Activated CD4-positive, alpha-beta T cell treated with anti-CD3 and anti-CD28 coated beads for 36 hours (primary cell): Measurements from ENCODE around the gene MKX. TPM values are rescaled to one million over a fixed set of nuclear protein-coding genes. Genes with fewer than 3 reads are reported as not detected.

Experiments
- ATAC-seq: fragments of 200-7000 bp; cut with Tn5 transposase; one replicate; pipeline ENCODE4 v1.10.0; 2021; ENCODE audit warnings: mild to moderate bottlenecking, moderate library complexity
- CTCF ChIA-PET: fragments of 350-600 bp; sonication (Branson Sonifier 250); formaldehyde crosslinking; loops from one replicate; lab custom pipeline; 2021; ENCODE audit warnings: antibody characterized with exemption; lab: Charles Lee
- POLR2A ChIA-PET: fragments of 350-600 bp; sonication (Branson Sonifier 250); formaldehyde crosslinking; loops from one replicate; lab custom pipeline; 2021; ENCODE audit warnings: antibody characterized with exemption, inconsistent platforms; lab: Charles Lee
- DNase-seq: peaks from one replicate; pipeline ENCODE4 v3.0.0-alpha.2; 2020
- H3K27ac Mint-ChIP-seq: one replicate; pipeline ENCODE4 v1.8.0; 2021; ENCODE audit warnings: mixed read lengths
- H3K27me3 Mint-ChIP-seq: one replicate; pipeline ENCODE4 v1.8.0; 2021; ENCODE audit warnings: mixed read lengths
- H3K36me3 Mint-ChIP-seq: one replicate; pipeline ENCODE4 v1.8.0; 2021; ENCODE audit warnings: low read depth, mixed read lengths
- H3K4me1 Mint-ChIP-seq: one replicate; pipeline ENCODE4 v1.8.0; 2021; ENCODE audit warnings: mixed read lengths
- H3K4me3 Mint-ChIP-seq: one replicate; pipeline ENCODE4 v1.8.0; 2021; ENCODE audit warnings: mild to moderate bottlenecking, moderate library complexity, mixed read lengths
- H3K9me3 Mint-ChIP-seq: one replicate; pipeline ENCODE4 v1.8.0; 2021; ENCODE audit warnings: low read depth, mixed read lengths
- intact Hi-C, 2 experiments: fragments of 100-400 bp; cut with DNase I in 1 of 2; cut with micrococcal nuclease in 1 of 2; formaldehyde crosslinking; loops; one replicate each; pipeline versions ENCODE4 v1.14.2 to v1.15.1; 2022 to 2024; cut with DNase I, micrococcal nuclease
- total RNA-seq, 2 experiments: library from RNA; stranded (reverse); gene quantifications; one replicate each; pipeline ENCODE4 v1.2.3, GENCODE V29; 2021

Gene MKX
- total RNA-seq, 2 experiments from 2014 or later = 0.49 to 0.53 TPM

DNA sequence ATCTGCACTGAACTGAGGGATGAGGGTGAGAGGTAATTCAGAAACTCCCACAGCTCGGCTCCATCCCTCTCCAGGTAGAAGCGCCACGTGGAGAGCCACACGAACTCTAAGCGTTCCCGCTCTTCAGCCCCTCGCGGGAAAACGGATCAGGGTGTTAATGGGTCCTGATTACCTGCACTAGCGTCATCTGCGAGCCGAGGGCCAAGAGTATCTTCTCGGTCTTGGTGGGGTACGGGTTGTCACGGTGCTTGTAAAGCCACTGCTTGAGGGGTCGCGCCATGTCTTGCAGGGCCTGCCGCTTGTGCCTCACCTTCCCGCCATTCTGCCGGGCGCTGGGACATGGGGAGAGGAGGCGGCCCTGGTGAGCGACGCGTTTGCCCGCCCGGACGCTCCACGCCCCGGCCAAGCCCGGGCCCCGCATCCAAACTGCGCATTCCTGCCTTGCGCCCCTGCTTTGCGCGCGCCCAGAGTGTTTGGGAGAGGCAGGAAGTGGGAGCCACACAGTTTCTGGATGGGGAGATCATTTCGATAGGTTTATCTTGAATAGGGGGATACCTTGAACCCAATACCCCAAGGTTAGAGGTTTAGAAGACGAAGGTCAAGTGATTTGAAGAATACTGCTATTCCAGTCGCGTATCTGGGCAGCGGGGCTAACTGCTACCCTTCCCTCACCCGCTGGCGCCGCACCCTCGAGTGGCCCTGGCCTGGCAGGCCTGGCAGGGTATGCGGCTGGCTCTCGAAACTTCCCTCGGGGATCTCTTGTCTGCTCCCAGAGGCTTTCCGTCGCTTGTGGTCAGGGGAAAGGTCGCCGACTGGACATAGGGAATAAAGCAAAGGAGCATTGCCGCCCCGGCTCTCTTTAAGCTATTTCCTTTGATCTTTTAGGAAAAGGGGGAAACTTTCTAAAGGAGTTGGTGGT is 4.2 kb downstream of the MKX start:
- peaks cover 26% of the 10 kb centered on the region for H3K4me1 Mint-ChIP-seq
- ChIA-PET CTCF (interaction anchor here (0.7 to 2.0 kb wide), 10 partner anchors 9 to 557 kb away, joined by 3 to 11 read pairs (median 5); no protein-coding TSS in a partner anchor), POLR2A (interaction anchor here (0.9 kb wide), 1 partner anchor 438 kb away, joined by 3 read pairs; no protein-coding TSS in a partner anchor)
- no peak overlapping the region for H3K27ac Mint-ChIP-seq
- intact Hi-C loops = loop anchor here (1.0 to 5.0 kb wide), 17 partner anchors 237 to 1299 kb away; partner anchors contain the start of genes RAB18 (in 2 of the 2), BAMBI (in 1 of the 2), ODAD2 (in 1 of the 2) and WAC (in 1 of the 2)
- peak overlapping the region; percentile 65 for H3K4me3 Mint-ChIP-seq
- DNase-seq (peak; percentile 34), ATAC-seq (no peak)
- H3K27me3 Mint-ChIP-seq = peaks cover 55% of the 10 kb centered on the region
- peaks cover 1% of the 10 kb centered on the region for H3K36me3 Mint-ChIP-seq
- H3K9me3 Mint-ChIP-seq = no peaks in the 10 kb centered on the region

DNA sequence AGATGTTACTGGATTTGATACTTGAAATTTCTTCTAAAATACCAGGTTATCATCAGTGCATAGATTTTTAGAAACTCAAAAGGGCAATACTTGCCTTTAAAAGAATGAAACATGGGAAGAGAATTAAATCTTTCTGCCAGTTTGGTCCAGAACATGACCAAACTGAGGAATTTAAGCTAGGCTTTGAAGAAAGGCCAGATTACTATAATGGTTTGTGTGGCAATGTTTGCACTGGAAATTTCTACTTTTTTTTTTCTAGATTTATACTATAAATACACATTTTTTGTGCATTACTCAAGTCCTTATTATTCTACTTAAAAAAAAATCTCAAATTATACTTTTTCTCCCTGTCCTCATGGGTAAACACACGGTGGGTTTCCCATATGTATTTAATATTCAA is 9.2 kb downstream of the MKX start:
- no peak for ATAC-seq
- H3K36me3 Mint-ChIP-seq = no peaks in the 10 kb centered on the region
- DNase-seq = no peak
- no peak overlapping the region for H3K27ac Mint-ChIP-seq
- peaks cover 47% of the 10 kb centered on the region for H3K27me3 Mint-ChIP-seq
- ChIA-PET POLR2A (interaction anchor here (0.6 kb wide), 1 partner anchor 657 kb away, joined by 8 read pairs; no protein-coding TSS in a partner anchor), CTCF (interaction anchor here (0.6 to 0.9 kb wide), 3 partner anchors 9 to 1116 kb away, joined by 3 read pairs; no protein-coding TSS in a partner anchor)
- H3K4me1 Mint-ChIP-seq = peaks cover under 1% of the 10 kb centered on the region
- no peak overlapping the region for H3K4me3 Mint-ChIP-seq
- no peaks in the 10 kb centered on the region for H3K9me3 Mint-ChIP-seq
- intact Hi-C loops = no loop called here

DNA sequence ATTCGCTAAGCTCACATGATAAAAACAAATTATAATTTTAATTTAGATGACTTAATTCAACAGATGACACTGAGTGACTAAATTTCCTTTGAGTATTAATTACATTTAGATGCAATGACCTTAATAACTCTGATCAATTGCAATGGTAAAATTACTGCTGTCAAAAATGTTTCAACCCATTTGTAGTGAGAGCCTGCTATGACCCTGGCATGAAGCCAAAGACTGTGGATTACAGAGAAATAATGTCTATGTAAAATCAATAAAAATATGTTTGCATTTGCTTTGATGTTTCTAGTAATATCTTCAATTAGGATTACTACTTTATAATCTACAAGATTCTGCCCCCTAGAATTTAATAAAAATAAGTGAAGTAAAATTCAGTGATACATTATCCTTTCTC is 15.6 kb downstream of the MKX start:
- no peaks in the 10 kb centered on the region for H3K36me3 Mint-ChIP-seq
- H3K4me3 Mint-ChIP-seq = no peak overlapping the region
- no peak for DNase-seq
- H3K9me3 Mint-ChIP-seq = no peaks in the 10 kb centered on the region
- POLR2A ChIA-PET = no interaction called here
- H3K4me1 Mint-ChIP-seq = no peaks in the 10 kb centered on the region
- intact Hi-C loops = no loop called here
- no peak overlapping the region for H3K27ac Mint-ChIP-seq
- H3K27me3 Mint-ChIP-seq = peaks cover 22% of the 10 kb centered on the region
- ATAC-seq = no peak
- CTCF ChIA-PET = no interaction called here

DNA sequence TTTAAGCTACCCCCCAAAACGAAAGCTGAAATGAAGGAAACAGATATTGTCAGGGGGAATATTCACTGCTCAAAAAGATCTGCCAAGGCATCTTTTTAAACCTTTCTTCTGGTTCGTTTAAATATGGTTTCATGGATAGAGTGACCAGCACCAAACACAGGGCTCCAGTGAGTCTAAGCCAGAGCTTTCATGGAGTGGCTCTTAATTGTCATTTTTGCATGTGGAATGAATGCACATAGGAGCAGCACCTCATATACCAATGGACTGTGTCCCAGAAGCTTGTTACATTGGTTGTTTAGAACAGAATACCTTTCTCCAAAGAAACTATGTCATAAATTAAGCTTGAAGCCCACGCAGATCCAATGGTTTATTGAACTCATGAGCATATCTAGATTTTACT is 17.3 kb downstream of the MKX start:
- POLR2A ChIA-PET = no interaction called here
- peaks cover 2% of the 10 kb centered on the region for H3K4me1 Mint-ChIP-seq
- DNase-seq (no peak), ATAC-seq (no peak)
- intact Hi-C loops = no loop called here
- H3K9me3 Mint-ChIP-seq = no peaks in the 10 kb centered on the region
- H3K27ac Mint-ChIP-seq = no peak overlapping the region
- H3K36me3 Mint-ChIP-seq = no peaks in the 10 kb centered on the region
- H3K4me3 Mint-ChIP-seq = no peak overlapping the region
- H3K27me3 Mint-ChIP-seq = peaks cover 24% of the 10 kb centered on the region
- CTCF ChIA-PET = interaction anchor here (0.8 to 1.0 kb wide), 2 partner anchors 9 to 14 kb away, joined by 4 to 5 read pairs; no protein-coding TSS in a partner anchor

DNA sequence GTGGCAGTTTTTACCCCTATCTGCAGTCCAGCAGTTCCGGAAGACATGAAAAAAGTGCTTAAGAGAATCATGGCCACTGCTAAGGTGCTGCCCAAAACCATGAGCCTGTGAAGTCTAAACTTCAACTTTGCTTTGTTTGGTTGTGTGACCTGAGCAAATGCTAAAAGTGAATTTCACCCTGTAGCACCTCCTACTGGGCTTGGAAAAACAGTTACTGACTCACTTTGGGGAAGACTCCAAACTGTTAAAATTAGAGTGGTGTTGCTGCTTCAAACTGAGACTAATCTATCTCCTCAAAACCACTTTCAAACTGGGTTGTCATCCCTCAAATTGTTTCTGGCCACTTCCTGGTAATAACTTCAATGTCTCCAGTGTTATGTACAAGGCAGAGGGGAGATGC is 21.3 kb downstream of the MKX start:
- ATAC-seq = no peak
- no peaks in the 10 kb centered on the region for H3K36me3 Mint-ChIP-seq
- H3K4me3 Mint-ChIP-seq = no peak overlapping the region
- DNase-seq = no peak
- H3K27ac Mint-ChIP-seq = no peak overlapping the region
- ChIA-PET POLR2A (no interaction called here), CTCF (interaction anchor here (1.4 kb wide), 1 partner anchor 22 kb away, joined by 3 read pairs; no protein-coding TSS in a partner anchor)
- no peaks in the 10 kb centered on the region for H3K9me3 Mint-ChIP-seq
- intact Hi-C loops = no loop called here
- peaks cover 2% of the 10 kb centered on the region for H3K4me1 Mint-ChIP-seq
- H3K27me3 Mint-ChIP-seq = peaks cover 26% of the 10 kb centered on the region

DNA sequence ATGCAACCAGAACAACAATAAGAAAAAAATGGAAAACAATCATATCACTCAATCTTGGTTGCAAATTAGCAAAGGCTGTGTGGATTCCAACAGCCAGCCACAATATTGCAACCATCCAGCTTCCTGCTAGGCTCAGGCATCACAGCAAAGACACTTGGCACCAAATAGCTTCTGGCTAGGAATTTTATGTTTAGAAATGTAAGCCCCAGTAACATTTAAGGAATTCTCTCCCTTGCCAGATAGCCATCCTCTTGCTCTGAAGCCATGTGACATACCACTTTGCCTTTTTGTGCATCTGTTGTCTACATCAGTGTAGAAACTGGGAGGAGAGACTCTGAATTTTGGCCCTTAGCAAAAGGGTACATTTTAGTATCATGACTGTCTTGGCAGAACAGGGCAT is 22.2 kb downstream of the MKX start:
- Mint-ChIP-seq H3K27me3 (peaks cover 27% of the 10 kb centered on the region), H3K27ac (no peak overlapping the region), H3K36me3 (no peaks in the 10 kb centered on the region), H3K4me1 (peaks cover 2% of the 10 kb centered on the region), H3K9me3 (no peaks in the 10 kb centered on the region), H3K4me3 (no peak overlapping the region)
- DNase-seq (no peak), ATAC-seq (no peak)
- ChIA-PET POLR2A (no interaction called here), CTCF (no interaction called here)
- intact Hi-C loops = no loop called here

DNA sequence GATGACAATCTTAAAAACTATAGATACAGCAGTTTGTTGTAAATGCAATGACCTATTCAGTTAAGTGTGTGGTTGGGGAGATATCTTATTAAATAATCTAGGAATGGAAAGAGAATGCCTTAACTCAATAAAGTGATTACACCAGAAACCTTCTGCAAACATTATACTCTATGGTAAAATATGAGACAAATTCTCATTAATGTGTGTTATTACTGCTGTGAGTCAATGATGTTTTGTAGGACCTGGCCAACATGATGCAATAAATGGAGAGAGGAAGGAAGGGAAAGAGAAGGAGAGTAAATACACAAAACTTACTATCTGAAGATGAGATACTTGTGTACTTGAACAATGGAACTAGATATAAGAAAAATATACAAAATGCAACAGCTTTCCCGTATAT is 25.1 kb downstream of the MKX start:
- ChIA-PET POLR2A (interaction anchor here (0.8 kb wide), 1 partner anchor 336 kb away, joined by 7 read pairs; no protein-coding TSS in a partner anchor), CTCF (interaction anchor here (0.6 to 1.6 kb wide), 2 partner anchors 21 to 243 kb away, joined by 3 read pairs; no protein-coding TSS in a partner anchor)
- no peaks in the 10 kb centered on the region for H3K9me3 Mint-ChIP-seq
- peaks cover 2% of the 10 kb centered on the region for H3K4me1 Mint-ChIP-seq
- no peaks in the 10 kb centered on the region for H3K36me3 Mint-ChIP-seq
- H3K27ac Mint-ChIP-seq = no peak overlapping the region
- intact Hi-C loops = no loop called here
- H3K27me3 Mint-ChIP-seq = peaks cover 38% of the 10 kb centered on the region
- ATAC-seq (no peak), DNase-seq (no peak)
- H3K4me3 Mint-ChIP-seq = no peak overlapping the region

DNA sequence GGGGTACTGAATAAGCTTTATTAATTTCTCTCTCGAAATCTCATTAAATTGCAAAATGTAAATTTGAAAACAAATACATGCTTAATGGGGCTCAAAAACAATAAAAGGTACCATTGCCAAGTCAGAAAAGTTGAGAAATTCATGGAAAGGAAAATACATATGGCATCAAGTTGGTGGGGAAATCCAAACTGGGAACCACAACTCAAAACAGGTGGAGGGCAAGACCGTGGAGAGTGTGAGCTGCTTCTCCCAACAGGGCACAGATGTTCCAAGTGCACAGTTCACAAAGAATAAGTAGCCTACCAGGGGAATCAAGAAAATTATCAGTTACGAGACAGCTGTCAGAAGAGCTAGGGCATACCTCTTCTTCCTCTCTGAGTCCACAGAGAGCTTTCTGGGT is 26.6 kb downstream of the MKX start:
- Mint-ChIP-seq H3K36me3 (no peaks in the 10 kb centered on the region), H3K4me3 (no peak overlapping the region), H3K9me3 (no peaks in the 10 kb centered on the region), H3K27me3 (peaks cover 33% of the 10 kb centered on the region), H3K27ac (no peak overlapping the region), H3K4me1 (peaks cover 2% of the 10 kb centered on the region)
- CTCF ChIA-PET = interaction anchor here (0.7 to 1.6 kb wide), 2 partner anchors 23 to 390 kb away, joined by 3 to 4 read pairs; no protein-coding TSS in a partner anchor
- POLR2A ChIA-PET = no interaction called here
- DNase-seq (no peak), ATAC-seq (no peak)
- intact Hi-C loops = no loop called here

DNA sequence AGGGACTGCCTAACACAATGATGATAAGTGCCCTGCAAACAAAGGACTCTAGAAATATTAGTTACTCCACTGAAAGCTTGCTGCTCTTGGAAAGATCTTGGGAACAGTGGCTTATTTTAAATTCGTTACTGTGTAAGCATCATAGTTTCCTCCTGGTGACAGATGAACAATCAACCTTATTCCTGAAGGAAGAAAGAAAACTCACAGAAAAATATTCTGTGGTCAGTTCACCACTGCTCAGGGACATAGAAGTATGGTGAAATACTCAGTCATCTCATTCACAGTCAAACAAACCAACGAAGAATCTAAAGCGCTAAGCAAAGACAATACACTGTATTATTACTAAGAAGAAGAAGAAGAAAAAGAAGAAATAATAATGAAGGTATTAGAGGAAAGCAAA is 27.8 kb downstream of the MKX start:
- ChIA-PET POLR2A (no interaction called here), CTCF (interaction anchor here (0.6 to 1.0 kb wide), 2 partner anchors 95 to 109 kb away, joined by 4 read pairs; no protein-coding TSS in a partner anchor)
- Mint-ChIP-seq H3K9me3 (no peaks in the 10 kb centered on the region), H3K36me3 (no peaks in the 10 kb centered on the region), H3K4me1 (no peaks in the 10 kb centered on the region), H3K4me3 (no peak overlapping the region), H3K27ac (no peak overlapping the region), H3K27me3 (peaks cover 30% of the 10 kb centered on the region)
- no peak for ATAC-seq
- intact Hi-C loops = no loop called here
- no peak for DNase-seq

DNA sequence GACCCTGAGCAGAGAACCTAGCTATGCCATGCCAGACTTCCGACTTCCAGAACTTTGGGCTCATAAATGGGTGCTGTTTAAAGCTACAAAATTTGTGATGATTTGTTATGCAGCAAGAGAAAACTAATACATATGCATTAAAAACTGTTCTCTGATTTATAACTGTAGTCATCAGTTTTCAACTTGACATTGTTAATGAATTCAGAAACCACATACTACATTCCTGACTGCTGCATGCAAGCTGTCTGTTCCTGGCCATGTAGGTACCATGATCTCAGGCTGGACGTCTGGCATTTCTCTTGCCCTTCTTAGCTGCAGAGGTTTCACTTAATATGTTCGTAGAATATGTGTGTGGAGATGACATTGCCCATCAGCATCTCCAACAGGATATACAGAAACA is 28.4 kb downstream of the MKX start:
- Mint-ChIP-seq H3K9me3 (no peaks in the 10 kb centered on the region), H3K36me3 (no peaks in the 10 kb centered on the region), H3K4me3 (no peak overlapping the region), H3K4me1 (no peaks in the 10 kb centered on the region), H3K27me3 (peaks cover 32% of the 10 kb centered on the region), H3K27ac (no peak overlapping the region)
- ChIA-PET POLR2A (no interaction called here), CTCF (interaction anchor here (1.0 to 1.1 kb wide), 2 partner anchors 9 to 96 kb away, joined by 4 read pairs; no protein-coding TSS in a partner anchor)
- no peak for ATAC-seq
- no peak for DNase-seq
- intact Hi-C loops = no loop called here

DNA sequence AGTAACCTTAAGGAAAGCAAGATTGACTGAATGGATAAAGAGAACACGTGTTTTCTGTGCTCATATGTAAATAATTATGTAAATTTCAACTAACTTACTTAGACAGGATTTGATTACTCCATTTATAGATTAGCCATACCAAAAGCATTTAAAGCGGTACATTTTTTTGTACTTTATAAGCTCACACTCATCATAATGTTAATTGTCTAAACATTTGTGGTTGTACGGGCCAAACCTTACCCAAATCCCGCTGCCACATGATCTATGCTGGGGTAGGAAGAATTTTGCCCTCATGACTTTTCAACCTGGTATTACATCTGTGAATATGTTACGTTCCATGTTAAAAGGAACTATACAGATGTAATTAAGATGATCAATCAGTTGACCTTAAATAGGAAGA is 29.1 kb downstream of the MKX start:
- H3K27ac Mint-ChIP-seq = no peak overlapping the region
- H3K27me3 Mint-ChIP-seq = peaks cover 30% of the 10 kb centered on the region
- no peaks in the 10 kb centered on the region for H3K9me3 Mint-ChIP-seq
- DNase-seq (no peak), ATAC-seq (no peak)
- no peak overlapping the region for H3K4me3 Mint-ChIP-seq
- no peaks in the 10 kb centered on the region for H3K4me1 Mint-ChIP-seq
- POLR2A ChIA-PET = no interaction called here
- intact Hi-C loops = no loop called here
- CTCF ChIA-PET = interaction anchor here (0.6 to 1.1 kb wide), 2 partner anchors 10 to 79 kb away, joined by 3 to 4 read pairs; no protein-coding TSS in a partner anchor
- no peaks in the 10 kb centered on the region for H3K36me3 Mint-ChIP-seq
